Pericardium fibroblast (primary cell): Measurements from ENCODE around the gene ZNF33B. TPM values are rescaled to one million over a fixed set of nuclear protein-coding genes. Genes with fewer than 3 reads are reported as not detected.

Experiments
- total RNA-seq: library from RNA; depleted of rRNA; stranded (reverse); fragments of >200 nt; gene quantifications from 2 replicates; pipeline ENCODE4 v1.2.3, GENCODE V29; 2015

ZNF33B gene
- total RNA-seq, result 3.9 and 49.4 TPM in 2 replicates

DNA sequence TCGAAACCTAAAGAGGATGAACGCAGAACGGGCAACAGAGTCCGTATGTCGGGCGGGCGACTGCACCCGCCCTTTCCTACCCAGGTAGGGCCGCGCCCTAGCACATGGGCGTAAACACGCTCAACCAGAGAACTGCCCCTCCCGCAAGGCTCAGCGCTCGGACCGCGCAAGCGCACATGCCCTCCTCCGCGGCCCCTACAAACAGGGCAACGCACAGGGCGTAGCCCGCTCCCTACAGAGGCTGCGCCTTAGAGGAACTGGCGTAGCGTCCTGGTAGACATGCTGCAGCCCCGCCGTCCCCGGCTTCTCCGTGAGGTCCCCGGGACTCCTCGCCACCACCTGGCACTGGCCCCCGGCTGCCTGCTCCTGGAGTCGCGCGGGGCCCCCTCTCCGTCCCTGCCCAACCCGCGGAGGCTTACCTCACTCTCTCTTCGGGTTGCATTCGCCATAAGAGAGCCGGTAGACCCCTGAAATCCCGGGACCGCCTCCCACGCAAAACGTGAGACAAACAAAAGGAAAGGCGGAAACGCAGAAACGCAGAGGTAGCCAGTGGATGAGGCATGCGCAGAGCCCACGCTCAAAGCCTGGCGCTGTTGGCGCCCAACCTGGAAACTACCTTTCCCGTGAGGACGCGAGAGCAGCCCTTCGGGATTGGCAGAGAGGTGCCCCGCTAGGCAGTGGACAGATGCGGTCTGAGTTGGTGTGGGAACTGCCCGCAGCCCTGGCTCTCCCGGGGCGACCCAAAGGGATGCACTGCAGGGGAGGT lies at the start of gene ZNF33B:
Gene ZNF33B, minus strand, starts transcription at position 516 of the 766 bp plus-strand sequence. CDS start 1,642 bp downstream, outside the sequence.

Other genes starting within 250 kb of the ZNF33B start
- gene BMS1, start 144.2 kb upstream of the ZNF33B start, total RNA-seq, result 9.9 and 10.0 TPM in 2 replicates